Fibroblast of lung (primary cell): ENCODE measurements around the gene DYSF.

ENCODE experiments used
- CTCF ChIP-seq, 2 donors: IDR thresholded peaks in 1 of 2; conservative IDR thresholded peaks in 1 of 2; 1 replicate in 1 of 2; 2 replicates in 1 of 2; pipeline ENCODE4 v1.5.1; 2011 to 2012; ENCODE audit warnings: low read length in 2 of 2, control low read depth in 1 of 2, inconsistent platforms in 1 of 2, low read depth in 1 of 2, mild to moderate bottlenecking in 1 of 2
- EZH2 ChIP-seq: IDR thresholded peaks from 2 replicates; pipeline ENCODE4 v1.5.1; 2012; ENCODE audit warnings: low read length, control low read depth, mild to moderate bottlenecking; ENCODE audit errors: missing control alignments

- TF ChIP-seq CTCF (conservative IDR thresholded peaks at IDR 0.05 in 1 of 2, IDR thresholded peaks at IDR 0.05 in 1 of 2; ENCODE audit: low read depth in 1 of 2, low read length in 2 of 2) (no peak), EZH2 (no peak)
These were observed 51.9 kb downstream of the DYSF start for GRCh38 chr2:71505086-71505769.
